ENCODE data around the gene REL.
"Not testable (repeated sequence)": the region's sequence is repeated elsewhere in the genome, so short reads cannot be mapped to it uniquely, and the experiment has no call there.

The REL gene

DNA sequence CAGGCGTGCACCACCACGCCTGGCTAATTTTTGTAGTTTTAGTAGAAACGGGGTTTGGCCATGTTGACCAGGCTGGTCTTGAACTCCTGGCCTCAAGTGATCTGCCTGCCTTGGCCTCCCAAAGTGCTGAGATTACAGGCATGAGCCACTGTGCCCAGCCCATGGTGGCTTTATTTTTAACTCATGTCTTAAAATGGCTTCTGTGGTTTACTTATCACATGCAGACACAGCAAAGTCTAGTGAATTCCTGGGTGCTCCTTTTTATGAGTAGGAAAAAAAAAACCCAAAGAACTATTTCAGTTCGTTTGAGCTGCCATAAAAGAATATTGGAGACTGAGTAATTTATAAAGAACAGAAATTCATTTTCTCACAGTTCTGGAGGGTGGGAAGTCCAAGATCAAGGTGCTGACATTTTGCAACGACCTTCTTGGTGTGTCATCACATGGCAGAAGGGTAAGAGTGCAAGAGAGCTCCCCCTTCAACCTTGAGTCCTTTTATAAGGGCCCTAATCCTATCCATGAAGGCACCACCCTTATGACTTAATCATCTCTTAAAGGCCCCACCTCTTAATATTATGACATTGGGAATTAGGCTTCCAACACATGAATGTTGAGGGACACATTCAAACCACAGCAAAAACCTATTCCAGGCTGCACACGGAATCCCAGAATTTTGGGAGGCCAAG lies 12.6 kb upstream of the REL start:
- no peak for DNase-seq

DNA sequence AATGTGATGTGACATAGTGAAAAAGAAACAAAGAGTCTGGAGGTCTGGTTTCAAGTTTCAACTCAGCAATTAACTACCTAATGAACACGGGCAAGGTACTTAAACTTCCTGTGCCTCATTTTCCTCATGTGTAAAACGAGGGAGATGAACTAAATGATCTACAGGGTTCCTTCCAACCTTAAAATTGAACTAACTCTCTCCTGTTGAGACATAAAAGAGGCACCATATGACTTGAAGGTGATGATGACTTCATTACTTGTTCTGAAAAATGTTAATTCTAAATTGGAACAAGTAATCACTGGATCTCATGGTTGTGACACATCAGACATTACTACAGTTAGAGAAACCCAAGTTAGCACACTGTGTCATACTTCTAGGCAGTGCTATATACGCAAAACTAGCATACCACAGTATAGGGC lies 8.9 kb upstream of the REL start:
- DNase-seq, result no peak

GRCh38 chr2:60873381-60873780 lies 8.0 kb upstream of the REL start:
- DNase-seq, result no peak

GRCh38 chr2:60875520-60875919 lies 5.9 kb upstream of the REL start:
- DNase-seq, result no peak

DNA sequence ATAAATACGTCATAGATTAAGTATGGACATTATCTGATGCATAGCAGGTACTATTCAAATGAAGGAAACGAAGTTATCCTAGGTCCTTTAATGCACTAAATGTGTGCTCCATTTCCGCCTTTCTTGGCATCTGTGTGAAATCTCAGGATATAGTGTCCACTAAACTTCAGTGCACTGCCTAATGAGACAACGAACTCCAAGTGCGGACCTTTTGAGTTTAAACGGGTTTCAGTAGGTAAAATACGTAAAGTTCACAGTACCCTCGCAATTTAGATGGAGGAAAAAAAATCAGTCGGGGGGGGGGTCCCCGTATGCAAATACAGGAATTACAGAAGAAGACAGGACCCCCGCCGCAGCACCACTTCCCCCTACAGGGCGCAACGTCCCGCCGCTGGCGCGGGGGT lies 729 bp upstream of the REL start:
- no peak for DNase-seq

DNA sequence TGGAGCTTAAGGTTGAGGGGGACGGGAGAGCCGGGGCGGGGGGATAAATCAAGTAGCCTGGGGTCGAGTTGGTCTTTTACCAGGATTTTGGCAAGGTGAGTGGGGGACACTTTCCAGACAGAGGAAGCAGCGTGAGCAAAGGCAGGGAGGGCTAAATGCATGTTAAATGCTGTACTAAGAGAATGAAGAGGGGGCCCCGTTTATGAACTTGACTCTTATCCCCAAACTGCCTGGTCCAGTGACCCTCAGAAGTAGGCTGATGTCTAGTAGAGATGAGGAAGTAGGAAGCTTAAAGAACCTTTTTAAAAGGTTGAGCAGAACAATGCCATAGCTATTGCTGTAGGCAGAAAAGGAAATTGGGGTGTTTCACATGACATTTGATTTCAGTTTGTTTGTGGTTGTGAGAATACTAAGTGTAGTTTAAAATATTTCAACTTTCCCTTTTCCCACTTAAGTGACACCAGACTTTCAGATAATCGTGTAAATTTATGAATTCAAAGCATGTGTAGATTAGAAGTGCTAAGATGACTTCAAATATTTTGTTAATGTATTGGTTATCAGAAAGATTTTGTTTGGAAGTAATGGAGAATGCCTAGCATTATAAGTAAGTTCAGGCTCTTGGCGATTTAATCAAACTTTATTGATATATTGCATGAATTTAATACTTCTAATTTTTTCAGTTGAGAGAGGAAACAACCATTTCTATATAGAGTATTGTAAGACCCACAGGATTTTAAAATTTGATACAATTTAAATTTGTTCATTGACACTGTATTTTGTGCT lies 1.8 kb downstream of the REL start:
- peak; percentile 60 for DNase-seq

DNA sequence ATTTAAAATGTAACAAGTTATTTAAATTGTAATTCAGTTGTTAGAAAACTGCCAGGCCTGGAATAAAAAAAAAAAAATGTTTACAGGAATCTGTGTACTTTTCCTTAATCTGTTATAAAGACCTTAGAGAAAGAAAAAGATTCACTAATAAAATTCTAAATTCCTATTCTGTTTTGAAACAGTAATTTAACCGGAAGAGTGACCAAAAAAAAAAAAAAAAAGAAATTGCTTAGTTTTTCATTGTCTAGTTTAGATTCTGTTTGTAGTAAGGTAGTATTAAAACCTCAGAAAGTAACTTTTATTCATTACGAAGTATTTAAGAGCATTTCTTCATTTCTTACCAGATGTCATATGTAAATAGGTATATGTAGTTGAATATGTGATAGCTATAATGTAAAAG lies 2.5 kb downstream of the REL start:
- DNase-seq, result no peak

- no peak for DNase-seq
These were observed 3.4 kb downstream of the REL start for GRCh38 chr2:60884800-60885199.

DNA sequence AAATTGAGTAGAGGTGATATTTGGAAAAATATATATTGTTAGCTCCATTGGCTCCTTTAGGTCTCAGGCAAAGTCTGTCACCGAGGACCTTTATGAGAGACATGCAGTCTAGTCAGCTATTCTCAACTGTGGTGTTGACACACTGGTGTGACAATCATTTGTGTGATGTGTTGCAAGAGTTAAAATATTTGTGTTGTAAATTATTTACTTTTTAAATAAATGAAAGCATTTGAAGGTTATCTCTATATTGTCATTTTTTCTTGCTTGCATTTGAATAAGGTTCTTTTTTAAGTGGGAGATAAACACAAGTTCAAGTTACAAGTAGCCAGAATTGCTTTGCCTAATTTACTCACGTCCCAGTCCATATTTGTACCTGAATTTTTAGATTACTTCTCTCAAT lies 4.3 kb downstream of the REL start:
- no peak for DNase-seq

DNA sequence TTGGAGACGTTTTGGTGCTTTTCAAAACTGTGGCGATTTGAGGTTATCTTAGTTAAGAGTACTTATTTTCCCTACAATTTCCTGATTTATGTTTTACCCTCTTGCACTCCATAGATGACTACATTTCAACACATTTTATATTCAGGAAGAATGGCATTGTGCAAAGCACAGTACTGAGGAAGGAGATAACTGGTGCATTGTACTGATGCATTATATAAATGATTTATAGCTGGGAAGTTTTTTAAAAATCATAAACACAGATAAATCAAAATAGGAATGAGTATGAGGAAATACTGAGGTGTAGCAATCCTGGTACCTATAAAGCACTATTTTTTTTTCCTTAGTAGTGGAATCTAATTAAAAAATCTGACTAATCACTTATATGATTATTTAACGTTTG lies 5.6 kb downstream of the REL start:
- no peak for DNase-seq

DNA sequence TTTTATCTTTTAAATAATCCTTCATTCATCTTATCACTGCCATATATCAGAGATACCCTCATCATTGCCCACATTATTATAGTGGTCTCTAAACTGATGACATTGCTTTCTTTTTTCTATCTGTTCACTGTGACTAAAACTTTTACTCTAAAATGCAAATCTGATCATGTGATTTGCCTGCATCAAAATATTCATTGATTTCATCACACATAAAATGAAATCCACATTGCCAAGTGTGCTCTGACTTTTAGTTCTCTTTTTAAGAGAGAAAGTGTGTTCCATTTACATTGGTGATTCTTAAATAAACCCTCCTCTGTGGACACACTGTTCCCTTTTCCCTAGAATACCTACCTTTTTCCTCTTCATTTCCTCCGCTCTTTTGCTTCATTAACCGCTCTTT lies 7.5 kb downstream of the REL start:
- DNase-seq, result no peak

DNA sequence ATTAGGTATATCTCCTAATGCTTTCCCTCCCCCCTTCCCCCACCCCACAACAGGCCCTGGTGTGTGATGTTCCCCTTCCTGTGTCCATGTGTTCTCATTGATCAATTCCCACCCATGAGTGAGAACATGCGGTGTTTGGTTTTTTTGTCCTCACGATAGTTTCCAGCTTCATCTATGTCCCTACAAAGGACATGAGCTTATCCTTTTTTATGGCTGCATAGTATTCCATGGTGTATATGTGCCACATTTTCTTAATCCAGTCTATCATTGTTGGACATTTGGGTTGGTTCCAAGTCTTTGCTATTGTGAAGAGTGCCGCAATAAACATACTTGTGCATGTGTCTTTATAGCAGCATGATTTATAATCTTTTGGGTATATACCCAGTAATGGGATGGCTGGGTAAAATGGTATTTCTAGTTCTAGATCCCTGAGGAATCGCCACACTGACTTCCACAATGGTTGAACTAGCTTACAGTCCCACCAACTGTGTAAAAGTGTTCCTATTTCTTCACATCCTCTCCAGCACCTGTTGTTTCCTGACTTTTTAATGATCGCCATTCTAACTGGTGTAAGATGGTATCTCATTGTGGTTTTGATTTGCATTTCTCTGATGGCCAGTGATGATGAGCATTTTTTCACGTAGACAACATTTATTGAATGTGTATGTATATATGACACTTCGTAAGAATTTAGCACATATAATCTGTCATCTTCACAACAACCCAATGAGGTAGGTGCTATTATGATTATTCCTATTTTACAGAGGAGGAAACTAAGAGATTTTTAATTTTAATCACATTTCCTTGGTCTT lies 8.4 kb downstream of the REL start:
- DNase-seq, result not testable (repeated sequence)

DNA sequence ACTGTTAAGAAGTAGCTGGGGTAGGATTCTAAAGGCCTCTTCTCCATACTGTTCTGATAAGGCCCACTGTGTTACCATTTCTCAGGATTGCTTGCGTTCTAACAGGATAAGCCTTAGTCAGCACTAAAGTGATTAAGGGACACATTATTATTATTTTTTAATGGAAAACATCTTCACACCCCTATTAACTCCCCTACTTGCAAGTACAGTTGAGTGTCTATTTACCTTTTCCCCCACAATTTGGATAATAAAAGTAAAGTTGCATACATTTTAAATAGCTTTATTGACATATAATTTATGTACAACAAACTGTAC lies 9.0 kb downstream of the REL start:
- DNase-seq, result no peak

- DNase-seq, result no peak
These were observed 9.8 kb downstream of the REL start for GRCh38 chr2:60891180-60891579.

DNA sequence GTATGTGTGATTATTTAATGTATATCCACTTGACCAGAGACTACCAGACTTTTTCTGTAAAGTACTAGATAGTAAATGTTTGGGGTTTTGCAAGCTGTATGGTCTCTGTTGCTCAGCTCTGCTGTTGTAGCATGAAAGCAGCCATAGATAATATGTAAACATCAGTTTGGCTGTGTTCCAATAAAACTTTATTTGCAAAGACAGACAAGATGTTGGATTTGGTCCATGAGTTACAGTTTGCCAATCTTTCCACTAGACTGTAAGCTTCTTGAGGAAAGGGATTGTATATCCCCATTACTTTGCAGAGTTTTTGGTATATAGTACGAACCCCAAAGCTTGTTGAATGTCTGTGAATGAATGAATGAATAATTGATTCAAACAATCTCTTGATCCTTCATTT lies 17.2 kb downstream of the REL start:
- DNase-seq, result no peak

DNA sequence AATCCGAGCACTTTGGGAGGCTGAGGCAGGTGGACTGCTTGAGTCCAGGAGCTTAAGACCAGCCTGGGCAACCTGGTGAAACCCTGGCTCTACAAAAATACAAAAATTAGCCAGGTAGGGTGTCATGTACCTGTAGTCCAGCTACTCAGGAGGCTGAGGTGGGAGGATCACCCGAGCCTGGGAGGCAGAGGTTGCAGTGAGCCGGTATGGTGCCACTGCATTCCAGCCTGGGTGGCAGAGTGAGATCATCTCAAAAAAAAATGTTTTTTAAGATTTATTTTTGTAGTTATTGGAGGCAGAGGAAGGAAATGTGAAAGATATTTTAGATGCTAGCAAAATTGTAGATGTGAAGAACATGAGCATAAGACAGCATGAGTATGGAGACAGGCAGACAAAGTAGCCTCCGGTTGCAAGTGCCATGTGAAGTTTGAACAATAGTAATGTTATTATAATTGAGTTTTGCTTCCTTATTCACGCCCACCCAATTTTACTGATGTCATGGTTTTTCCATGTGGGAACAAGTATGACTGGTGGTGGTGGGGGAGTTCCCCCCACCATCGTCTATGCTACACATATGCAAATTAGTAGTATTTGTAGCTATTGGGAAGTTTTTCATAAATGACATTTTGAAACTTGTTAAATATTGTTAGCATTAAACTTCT lies 18.0 kb downstream of the REL start:
- no peak for DNase-seq

DNA sequence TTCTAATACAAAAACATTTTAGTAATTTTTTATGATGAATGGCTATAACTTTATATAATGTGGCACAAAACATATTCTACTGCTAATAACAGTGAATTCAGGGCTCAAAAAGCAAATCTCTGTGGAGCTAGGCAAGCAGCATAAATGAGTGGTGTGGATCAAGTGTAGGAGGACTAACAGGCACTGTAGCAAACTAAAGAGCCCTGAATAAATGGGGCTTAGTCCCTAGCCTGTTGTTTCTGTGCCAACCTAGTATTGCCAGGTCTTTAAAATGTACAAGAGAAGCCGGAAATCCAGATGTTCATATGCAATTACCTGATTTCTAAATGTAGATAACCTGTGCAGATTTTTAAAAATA lies 18.5 kb downstream of the REL start:
- no peak for DNase-seq

GRCh38 chr2:60901296-60901695 lies 19.9 kb downstream of the REL start:
- not testable (repeated sequence) for DNase-seq

- not testable (repeated sequence) for DNase-seq
These were observed 24.5 kb downstream of the REL start for GRCh38 chr2:60905867-60906266.

DNA sequence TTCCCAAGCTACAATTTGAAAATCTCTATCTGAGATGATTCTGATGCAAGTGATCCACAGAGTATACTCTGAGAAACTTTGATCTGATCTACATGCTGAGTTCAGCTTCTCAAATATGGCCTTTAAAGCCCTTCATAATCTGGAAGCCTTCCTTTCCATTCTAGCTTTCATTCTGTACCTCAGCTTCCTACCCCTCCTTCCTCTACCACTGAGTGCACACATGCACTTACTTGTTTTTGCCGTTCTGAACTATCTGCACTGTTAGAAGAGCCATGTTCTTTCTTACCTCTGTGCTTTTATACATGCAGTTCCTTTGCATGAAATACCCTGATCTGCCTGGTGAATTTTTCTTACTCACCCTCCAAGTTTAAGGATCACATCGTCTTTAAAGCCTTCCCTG lies 25.0 kb downstream of the REL start:
- no peak for DNase-seq

DNA sequence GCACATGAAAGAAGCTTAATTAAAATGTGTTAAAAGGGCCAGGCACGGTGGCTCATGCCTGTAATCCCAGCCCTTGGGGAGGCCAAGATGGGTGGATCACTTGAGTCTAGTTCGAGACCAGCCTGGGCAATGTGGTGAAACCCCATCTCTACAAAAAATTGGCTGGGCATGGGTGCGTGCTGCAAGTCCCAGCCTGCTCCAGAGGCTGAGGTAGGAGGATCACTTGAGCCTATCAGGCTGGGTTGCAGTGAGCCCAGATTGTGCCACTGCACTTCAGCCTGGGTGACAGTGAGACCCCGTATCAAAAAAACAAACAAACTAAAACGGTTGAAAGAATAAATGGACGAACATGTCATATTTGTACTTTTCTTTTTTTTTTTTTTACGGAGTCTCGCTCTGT lies 26.0 kb downstream of the REL start:
- DNase-seq, result no peak

GRCh38 chr2:60925994-60926740 lies 44.8 kb downstream of the REL start:
- no peak for DNase-seq
